Stimulated activated CD8-positive, alpha-beta memory T cell treated with anti-CD3 and anti-CD28 coated beads, Interleukin-7, amount 100 ng/mL, for 48 hours (primary cell): ENCODE data around the gene OPCML.

Source experiments
- DNase-seq, 2 donors: peaks; one replicate each; pipeline ENCODE4 v3.0.0-alpha.2; 2020; ENCODE audit warnings: low read depth in 1 of 2; ENCODE audit errors: extremely low read depth in 1 of 2

Gene OPCML

GRCh38 chr11:133362156-133362555 lies 170.1 kb downstream of the OPCML start:
- no peak for DNase-seq

GRCh38 chr11:133361689-133361994 lies 170.7 kb downstream of the OPCML start:
- no peak for DNase-seq

DNA sequence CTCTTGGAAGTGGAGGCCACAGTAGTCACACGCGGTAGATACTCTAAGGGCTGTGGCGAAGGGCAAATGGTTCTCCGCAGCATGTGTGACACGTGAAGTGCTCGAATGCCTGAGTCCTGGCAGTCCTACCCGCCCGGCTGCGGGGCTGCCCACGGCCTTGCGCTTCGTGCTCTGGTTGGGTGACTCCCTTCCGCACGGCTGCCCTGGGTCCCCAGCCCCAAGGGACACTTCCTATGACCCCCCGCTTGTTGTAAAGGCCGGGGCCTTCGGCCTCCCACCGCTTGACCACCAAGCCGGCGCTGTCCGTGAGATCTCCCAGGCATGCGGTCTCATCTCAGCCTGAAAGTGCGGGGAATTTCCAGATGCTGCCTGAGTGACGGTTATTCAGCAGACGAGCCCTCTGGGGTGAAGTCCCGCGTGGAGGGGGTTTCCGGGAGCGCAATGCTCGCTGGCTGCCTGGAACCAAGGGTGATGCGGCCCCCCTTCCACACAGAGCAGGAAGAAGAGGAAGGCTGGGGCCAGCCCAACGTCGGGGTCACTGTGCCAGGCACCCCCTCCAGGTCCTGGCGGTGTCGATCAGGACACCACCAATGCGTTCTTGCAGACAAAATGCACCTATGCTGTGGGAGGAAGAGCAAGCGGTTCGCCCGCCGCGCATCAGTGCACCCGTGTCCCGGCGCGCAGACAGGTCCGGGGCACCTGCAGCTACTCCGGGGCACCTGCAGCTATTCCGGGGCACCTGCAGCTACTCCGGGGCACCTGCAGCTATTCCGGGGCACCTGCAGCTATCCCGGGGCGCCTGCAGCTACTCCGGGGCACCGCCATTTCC lies 171.2 kb downstream of the OPCML start:
- DNase-seq = no peak

DNA sequence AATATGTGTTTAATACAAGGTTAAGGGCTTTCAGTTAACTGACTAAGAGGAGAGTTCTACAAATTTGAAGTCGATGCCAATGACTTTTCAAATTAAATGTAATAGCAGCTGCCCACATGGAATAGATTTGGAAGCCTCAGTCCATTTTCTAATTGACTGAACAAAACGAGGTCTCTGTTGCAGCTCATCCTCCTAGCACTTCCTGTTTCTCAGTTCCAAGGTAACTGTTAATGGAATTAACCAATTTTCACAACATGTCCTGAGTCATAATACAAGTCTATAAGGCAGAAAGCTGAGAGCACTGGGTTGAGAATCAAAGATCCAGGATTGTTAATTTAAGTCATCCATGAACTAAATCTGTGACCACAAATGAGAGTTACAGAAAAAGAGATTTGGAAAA lies 177.2 kb downstream of the OPCML start:
- DNase-seq = no peak

GRCh38 chr11:133354069-133354468 lies 178.2 kb downstream of the OPCML start:
- no peak for DNase-seq

GRCh38 chr11:133350045-133350444 lies 182.3 kb downstream of the OPCML start:
- DNase-seq = no peak

DNA sequence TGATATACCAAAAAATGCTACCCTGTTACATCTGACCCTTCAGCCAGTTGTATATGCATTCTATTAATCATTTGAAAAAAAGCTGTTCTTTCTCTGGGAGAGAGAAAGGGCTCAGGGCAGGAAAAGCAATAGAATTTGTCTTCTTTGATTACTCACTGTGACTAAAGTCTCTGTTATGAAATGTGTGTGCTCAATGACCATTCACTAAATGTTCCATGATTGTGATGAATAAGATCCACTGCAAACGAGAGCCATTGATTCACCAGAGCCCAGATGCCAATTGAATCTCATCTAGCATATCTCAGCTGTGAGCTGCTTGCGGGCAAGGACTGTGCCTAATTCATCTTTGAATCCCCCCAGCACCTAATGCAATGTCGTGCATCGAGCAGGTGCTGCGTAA lies 184.3 kb downstream of the OPCML start:
- no peak for DNase-seq

- no peak for DNase-seq
Observed at GRCh38 chr11:133346137-133346536, 186.2 kb downstream of the OPCML start.

GRCh38 chr11:133343951-133344350 lies 188.3 kb downstream of the OPCML start:
- DNase-seq = no peak

DNA sequence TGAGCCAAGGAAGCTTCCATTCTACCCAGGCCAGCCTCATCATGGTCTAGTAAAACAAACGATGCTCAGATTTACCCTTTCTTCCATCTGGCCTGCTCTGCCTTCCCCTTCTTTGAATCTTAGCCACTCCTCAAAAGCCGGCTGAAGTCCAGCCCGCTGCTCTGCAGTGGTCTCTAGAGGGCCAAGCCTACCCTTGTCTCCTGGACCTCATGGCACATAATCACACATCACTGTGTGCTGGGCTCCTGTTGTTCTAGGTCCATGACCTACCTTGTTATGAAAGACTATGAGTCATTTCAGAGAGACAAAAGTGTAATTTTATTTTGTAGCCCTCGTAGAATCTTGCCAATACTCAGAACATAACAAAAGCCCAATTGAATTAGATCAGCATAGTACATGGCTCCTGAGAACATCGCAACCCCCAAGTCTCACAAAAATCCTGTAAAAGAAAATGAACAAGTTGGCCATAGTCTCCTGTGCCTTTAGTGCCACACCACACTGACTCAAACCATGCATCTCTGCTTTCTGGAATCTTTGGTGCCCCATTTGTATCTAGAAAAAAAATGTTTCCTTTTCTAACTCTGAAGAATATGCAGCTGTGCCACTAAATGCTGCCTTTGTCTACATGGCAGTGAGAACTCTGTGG lies 192.7 kb downstream of the OPCML start:
- DNase-seq = no peak

GRCh38 chr11:133338588-133338987 lies 193.7 kb downstream of the OPCML start:
- no peak for DNase-seq

DNA sequence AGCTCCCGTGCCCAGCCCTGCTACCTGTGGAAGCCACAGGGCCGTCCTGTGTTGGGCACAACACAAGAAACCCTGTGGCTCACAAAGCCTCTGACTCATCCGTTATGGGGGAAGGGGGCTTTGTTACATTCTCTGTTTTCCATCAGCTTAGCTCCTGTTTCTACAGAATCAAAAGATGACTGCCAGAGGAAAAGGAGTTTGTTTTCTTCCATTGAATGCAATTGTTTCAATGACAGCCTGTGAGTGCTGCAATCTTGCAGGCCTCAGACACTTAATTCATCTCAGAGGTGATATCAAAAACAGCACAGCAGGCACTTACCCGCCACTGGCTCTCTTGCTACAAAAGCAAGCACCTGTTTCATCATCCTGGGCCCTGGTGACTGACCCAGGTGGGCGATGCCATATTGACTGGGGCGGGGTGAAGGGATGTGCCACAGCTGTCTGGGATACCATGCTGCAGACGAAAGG lies 194.3 kb downstream of the OPCML start:
- no peak for DNase-seq

DNA sequence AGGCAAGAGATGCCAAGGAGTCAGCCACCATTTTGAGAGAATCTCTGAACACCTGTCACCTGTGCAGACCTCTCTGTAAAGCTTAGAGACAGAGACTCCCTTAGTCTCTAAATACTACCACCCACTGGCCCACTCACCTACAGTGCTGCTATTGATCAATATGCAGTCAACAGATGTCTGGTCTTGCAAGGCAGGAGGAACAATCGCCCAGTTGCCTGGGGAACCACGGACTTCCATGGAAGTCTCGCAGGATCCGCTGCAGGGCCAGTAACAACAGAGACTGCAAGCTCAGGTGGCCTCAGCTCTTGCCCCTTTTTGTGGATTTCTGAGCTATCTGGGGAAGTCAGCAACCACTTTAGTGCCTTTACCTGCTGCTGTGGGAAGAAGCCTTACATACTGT lies 195.1 kb downstream of the OPCML start:
- no peak for DNase-seq

GRCh38 chr11:133331031-133331430 lies 201.3 kb downstream of the OPCML start:
- no peak for DNase-seq

- no peak for DNase-seq
Observed at GRCh38 chr11:133326849-133327248, 205.5 kb downstream of the OPCML start.

DNA sequence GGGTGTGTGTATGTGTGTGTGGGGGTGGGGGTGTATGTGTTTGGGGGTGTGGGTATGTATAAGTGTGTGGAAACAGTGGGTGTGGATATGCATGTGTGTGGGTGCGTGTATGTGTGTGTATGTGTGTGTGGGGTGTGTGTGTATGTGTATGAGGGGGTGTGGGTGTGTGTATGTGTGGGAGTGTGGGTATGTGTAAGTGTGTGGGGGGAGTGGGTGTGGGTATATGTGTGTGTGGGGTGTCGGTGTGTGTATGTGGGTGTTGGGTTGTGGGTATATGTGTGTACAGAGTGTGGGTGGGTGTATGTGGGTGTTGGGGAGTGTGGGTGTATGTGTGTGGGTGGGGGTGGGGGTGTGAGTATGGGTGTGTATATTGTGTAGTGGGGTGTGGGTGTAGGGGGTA lies 206.0 kb downstream of the OPCML start:
- DNase-seq = no peak

DNA sequence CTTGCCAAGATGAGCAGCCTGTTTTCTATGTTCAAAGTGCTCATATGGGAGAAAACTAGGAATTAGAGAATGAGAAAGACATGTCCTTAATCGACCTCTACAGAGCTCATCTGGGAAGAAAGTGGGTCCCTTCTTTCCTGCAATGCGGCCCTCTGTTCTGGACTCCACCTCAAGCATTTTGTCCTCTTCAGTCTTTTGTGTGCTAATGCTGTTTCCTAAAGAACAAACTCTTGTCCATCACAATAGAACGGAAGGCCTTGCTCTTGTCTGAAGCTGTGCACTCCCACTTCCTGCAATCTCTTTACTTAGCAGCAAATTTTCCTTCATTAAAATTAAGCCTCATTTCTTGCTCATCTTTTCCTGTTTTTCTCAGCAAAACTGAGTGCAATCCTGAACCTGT lies 206.6 kb downstream of the OPCML start:
- DNase-seq = no peak

GRCh38 chr11:133323354-133323753 lies 208.9 kb downstream of the OPCML start:
- no peak for DNase-seq

GRCh38 chr11:133318221-133318620 lies 214.1 kb downstream of the OPCML start:
- DNase-seq = no peak

- DNase-seq = no peak
Observed at GRCh38 chr11:133311230-133311629, 221.1 kb downstream of the OPCML start.

GRCh38 chr11:133306019-133306418 lies 226.3 kb downstream of the OPCML start:
- DNase-seq = no peak

GRCh38 chr11:133305208-133305956 lies 226.9 kb downstream of the OPCML start:
- DNase-seq = no peak
